ENCODE results near the gene NCOA5.
A peak's percentile ranks its signal among the peaks of the same experiment; 100 is the strongest.

The NCOA5 gene

GRCh38 chr20:46014517-46015396 lies 75.0 kb downstream of the NCOA5 start:
- DNase-seq (ENCODE audit: low spot score), result no peak

GRCh38 chr20:46013829-46014516 lies 75.8 kb downstream of the NCOA5 start:
- peak; percentile 62 for DNase-seq (ENCODE audit: low spot score)

- DNase-seq (ENCODE audit: low spot score), result no peak
Measured at GRCh38 chr20:46013322-46013828, 76.4 kb downstream of the NCOA5 start.

- no peak for DNase-seq (ENCODE audit: low spot score)
Measured at GRCh38 chr20:46012921-46013320, 76.8 kb downstream of the NCOA5 start.

- no peak for DNase-seq (ENCODE audit: low spot score)
Measured at GRCh38 chr20:46011631-46012482, 77.9 kb downstream of the NCOA5 start.
